Kidney capillary endothelial cell (primary cell): ENCODE measurements around the gene TXNDC11.

Experiments used
- DNase-seq: peaks from one replicate; pipeline ENCODE4 v3.0.0-alpha.2; 2018; ENCODE audit warnings: low spot score

The TXNDC11 gene

GRCh38 chr16:11630046-11630767 is 112.5 kb downstream of the TXNDC11 start:
- DNase-seq: no peak
